ENCODE results near the gene HACD4. TPM values are rescaled to one million over a fixed set of nuclear protein-coding genes. Genes with fewer than 3 reads are reported as not detected.

The HACD4 gene
- total and polyA plus RNA-seq, 2 experiments from 2014 or later: 1.7 to 2.5 TPM

- Mint-ChIP-seq H3K27me3 (ENCODE audit: insufficient read depth, low read depth, poor library complexity) (peaks cover 2% of the 10 kb centered on the region), H3K4me3 (no peak overlapping the region), H3K36me3 (ENCODE audit: low read depth) (no peaks in the 10 kb centered on the region), H3K9me3 (no peaks in the 10 kb centered on the region), H3K4me1 (peaks cover 3% of the 10 kb centered on the region; the same call in 2 of the 3 replicates), H3K27ac (no peak overlapping the region)
- Histone ChIP-seq H3K4me1 (ENCODE audit: insufficient read depth) (no peaks in the 10 kb centered on the region), H2AFZ (peak overlapping the region; percentile 39; the same call in 1 of the 2 replicates), H3K9me2 (ENCODE audit: insufficient read depth) (0 out of 2 replicates have a peak, but pooled peaks cover 2% of the 10 kb centered on the region), H3K79me2 (replicated peaks; ENCODE audit: insufficient read depth) (no peaks in the 10 kb centered on the region), H3F3A (replicated peaks; ENCODE audit: low read depth) (no peaks in the 10 kb centered on the region), H3K4me2 (no peak overlapping the region), H3K27ac (ENCODE audit: low read depth) (no peak overlapping the region), H3K27me3 (ENCODE audit: insufficient read depth) (no peaks in the 10 kb centered on the region), H4K20me1 (replicated peaks; ENCODE audit: insufficient read depth) (no peaks in the 10 kb centered on the region), H3K36me3 (ENCODE audit: insufficient read depth) (no peaks in the 10 kb centered on the region), H3K4me3 (no peak overlapping the region)
- ATAC-seq (no peak), DNase-seq (ENCODE audit: low spot score) (no peak)
- no peak for TF ChIP-seq STAT1 (IDR thresholded peaks at IDR 0.05; ENCODE audit: unreplicated experiment)
- no peak for TF ChIP-seq NANOG (IDR thresholded peaks at IDR 0.05; ENCODE audit: borderline replicate concordance)
- no peak for TF ChIP-seq ETS1 (IDR thresholded peaks at IDR 0.05)
- TF ChIP-seq JUNB (IDR thresholded peaks at IDR 0.05; ENCODE audit: unreplicated experiment): no peak
- TF ChIP-seq ZNF114 (CRISPR knock-in tag; IDR thresholded peaks at IDR 0.05): no peak
- TF ChIP-seq REST (IDR thresholded peaks at IDR 0.05; ENCODE audit: unreplicated experiment): no peak
- TF ChIP-seq, protein P1, sequence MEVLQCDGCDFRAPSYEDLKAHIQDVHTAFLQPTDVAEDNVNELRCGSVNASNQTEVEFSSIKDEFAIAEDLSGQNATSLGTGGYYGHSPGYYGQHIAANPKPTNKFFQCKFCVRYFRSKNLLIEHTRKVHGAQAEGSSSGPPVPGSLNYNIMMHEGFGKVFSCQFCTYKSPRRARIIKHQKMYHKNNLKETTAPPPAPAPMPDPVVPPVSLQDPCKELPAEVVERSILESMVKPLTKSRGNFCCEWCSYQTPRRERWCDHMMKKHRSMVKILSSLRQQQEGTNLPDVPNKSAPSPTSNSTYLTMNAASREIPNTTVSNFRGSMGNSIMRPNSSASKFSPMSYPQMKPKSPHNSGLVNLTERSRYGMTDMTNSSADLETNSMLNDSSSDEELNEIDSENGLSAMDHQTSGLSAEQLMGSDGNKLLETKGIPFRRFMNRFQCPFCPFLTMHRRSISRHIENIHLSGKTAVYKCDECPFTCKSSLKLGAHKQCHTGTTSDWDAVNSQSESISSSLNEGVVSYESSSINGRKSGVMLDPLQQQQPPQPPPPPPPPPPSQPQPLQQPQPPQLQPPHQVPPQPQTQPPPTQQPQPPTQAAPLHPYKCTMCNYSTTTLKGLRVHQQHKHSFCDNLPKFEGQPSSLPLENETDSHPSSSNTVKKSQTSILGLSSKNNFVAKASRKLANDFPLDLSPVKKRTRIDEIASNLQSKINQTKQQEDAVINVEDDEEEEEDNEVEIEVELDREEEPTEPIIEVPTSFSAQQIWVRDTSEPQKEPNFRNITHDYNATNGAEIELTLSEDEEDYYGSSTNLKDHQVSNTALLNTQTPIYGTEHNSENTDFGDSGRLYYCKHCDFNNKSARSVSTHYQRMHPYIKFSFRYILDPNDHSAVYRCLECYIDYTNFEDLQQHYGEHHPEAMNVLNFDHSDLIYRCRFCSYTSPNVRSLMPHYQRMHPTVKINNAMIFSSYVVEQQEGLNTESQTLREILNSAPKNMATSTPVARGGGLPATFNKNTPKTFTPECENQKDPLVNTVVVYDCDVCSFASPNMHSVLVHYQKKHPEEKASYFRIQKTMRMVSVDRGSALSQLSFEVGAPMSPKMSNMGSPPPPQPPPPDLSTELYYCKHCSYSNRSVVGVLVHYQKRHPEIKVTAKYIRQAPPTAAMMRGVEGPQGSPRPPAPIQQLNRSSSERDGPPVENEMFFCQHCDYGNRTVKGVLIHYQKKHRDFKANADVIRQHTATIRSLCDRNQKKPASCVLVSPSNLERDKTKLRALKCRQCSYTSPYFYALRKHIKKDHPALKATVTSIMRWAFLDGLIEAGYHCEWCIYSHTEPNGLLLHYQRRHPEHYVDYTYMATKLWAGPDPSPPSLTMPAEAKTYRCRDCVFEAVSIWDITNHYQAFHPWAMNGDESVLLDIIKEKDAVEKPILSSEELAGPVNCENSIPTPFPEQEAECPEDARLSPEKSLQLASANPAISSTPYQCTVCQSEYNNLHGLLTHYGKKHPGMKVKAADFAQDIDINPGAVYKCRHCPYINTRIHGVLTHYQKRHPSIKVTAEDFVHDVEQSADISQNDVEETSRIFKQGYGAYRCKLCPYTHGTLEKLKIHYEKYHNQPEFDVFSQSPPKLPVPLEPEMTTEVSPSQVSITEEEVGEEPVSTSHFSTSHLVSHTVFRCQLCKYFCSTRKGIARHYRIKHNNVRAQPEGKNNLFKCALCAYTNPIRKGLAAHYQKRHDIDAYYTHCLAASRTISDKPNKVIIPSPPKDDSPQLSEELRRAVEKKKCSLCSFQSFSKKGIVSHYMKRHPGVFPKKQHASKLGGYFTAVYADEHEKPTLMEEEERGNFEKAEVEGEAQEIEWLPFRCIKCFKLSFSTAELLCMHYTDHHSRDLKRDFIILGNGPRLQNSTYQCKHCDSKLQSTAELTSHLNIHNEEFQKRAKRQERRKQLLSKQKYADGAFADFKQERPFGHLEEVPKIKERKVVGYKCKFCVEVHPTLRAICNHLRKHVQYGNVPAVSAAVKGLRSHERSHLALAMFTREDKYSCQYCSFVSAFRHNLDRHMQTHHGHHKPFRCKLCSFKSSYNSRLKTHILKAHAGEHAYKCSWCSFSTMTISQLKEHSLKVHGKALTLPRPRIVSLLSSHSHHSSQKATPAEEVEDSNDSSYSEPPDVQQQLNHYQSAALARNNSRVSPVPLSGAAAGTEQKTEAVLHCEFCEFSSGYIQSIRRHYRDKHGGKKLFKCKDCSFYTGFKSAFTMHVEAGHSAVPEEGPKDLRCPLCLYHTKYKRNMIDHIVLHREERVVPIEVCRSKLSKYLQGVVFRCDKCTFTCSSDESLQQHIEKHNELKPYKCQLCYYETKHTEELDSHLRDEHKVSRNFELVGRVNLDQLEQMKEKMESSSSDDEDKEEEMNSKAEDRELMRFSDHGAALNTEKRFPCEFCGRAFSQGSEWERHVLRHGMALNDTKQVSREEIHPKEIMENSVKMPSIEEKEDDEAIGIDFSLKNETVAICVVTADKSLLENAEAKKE (CRISPR knock-in tag; IDR thresholded peaks at IDR 0.05): no peak
- TF ChIP-seq, protein P2, sequence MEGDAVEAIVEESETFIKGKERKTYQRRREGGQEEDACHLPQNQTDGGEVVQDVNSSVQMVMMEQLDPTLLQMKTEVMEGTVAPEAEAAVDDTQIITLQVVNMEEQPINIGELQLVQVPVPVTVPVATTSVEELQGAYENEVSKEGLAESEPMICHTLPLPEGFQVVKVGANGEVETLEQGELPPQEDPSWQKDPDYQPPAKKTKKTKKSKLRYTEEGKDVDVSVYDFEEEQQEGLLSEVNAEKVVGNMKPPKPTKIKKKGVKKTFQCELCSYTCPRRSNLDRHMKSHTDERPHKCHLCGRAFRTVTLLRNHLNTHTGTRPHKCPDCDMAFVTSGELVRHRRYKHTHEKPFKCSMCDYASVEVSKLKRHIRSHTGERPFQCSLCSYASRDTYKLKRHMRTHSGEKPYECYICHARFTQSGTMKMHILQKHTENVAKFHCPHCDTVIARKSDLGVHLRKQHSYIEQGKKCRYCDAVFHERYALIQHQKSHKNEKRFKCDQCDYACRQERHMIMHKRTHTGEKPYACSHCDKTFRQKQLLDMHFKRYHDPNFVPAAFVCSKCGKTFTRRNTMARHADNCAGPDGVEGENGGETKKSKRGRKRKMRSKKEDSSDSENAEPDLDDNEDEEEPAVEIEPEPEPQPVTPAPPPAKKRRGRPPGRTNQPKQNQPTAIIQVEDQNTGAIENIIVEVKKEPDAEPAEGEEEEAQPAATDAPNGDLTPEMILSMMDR (conservative IDR thresholded peaks at IDR 0.05; ENCODE audit: low read depth in 2 of 2): no peak
- TF ChIP-seq EZH2phosphoT487 (IDR thresholded peaks at IDR 0.05; ENCODE audit: unreplicated experiment): no peak
- no peak for TF ChIP-seq EZH2 (IDR thresholded peaks at IDR 0.05; ENCODE audit: low read depth, unreplicated experiment)
- no peak for TF ChIP-seq CREB1 (CRISPR knock-in tag; IDR thresholded peaks at IDR 0.05; ENCODE audit: low read depth)
- TF ChIP-seq ZNF331 (CRISPR knock-in tag; IDR thresholded peaks at IDR 0.05; ENCODE audit: low read depth): no peak
Measured at GRCh38 chr9:21056931-21057330, 25.5 kb upstream of the HACD4 start.

Measured in GM23338 (cell line).